Panc1 (cell line): Measurements from ENCODE around the gene AMDHD1.

Source experiments
- POLR2AphosphoS5 ChIP-seq: IDR thresholded peaks from 2 replicates; pipeline ENCODE4 v1.6.1; 2012; ENCODE audit warnings: mild to moderate bottlenecking, low read depth, low read length, moderate library complexity
- REST ChIP-seq, 2 experiments: IDR thresholded peaks; 2 replicates each; pipeline ENCODE4 v1.6.1; 2011 to 2012; ENCODE audit warnings: low read depth in 2 of 2, control low read depth in 1 of 2, low read length in 1 of 2, mild to moderate bottlenecking in 1 of 2, moderate library complexity in 1 of 2; ENCODE audit not compliant: insufficient read depth in 1 of 2
- TF ChIP-seq, protein P1 (sequence below): fragments of 450-650 bp; IDR thresholded peaks from 2 replicates; pipeline ENCODE4 v1.5.1; 2017; ENCODE audit warnings: mild to moderate bottlenecking

DNA sequence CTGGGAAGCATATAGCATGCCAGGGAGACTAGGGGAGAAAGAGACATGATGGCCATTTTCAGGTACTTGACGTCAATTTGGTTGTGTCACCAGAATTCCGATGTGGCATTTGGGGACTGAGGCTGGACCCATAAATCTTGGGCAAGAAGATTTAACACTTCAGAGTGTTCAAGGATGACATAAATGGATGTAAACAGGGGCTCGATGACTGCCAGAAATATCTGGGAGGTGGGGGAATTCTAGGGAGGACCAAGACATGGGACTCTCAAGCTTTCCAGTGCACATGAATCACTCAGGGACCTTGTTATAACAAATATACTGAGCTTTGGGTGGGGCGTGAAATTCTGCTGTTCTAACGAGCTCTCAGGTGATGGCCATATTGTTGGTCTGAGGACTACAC lies 35.2 kb downstream of the AMDHD1 start:
- TF ChIP-seq, protein P1, sequence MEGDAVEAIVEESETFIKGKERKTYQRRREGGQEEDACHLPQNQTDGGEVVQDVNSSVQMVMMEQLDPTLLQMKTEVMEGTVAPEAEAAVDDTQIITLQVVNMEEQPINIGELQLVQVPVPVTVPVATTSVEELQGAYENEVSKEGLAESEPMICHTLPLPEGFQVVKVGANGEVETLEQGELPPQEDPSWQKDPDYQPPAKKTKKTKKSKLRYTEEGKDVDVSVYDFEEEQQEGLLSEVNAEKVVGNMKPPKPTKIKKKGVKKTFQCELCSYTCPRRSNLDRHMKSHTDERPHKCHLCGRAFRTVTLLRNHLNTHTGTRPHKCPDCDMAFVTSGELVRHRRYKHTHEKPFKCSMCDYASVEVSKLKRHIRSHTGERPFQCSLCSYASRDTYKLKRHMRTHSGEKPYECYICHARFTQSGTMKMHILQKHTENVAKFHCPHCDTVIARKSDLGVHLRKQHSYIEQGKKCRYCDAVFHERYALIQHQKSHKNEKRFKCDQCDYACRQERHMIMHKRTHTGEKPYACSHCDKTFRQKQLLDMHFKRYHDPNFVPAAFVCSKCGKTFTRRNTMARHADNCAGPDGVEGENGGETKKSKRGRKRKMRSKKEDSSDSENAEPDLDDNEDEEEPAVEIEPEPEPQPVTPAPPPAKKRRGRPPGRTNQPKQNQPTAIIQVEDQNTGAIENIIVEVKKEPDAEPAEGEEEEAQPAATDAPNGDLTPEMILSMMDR: no peak
- no peak for TF ChIP-seq REST (IDR thresholded peaks at IDR 0.05; ENCODE audit: insufficient read depth in 1 of 2, low read depth in 2 of 2, low read length in 1 of 2)
- no peak for TF ChIP-seq POLR2AphosphoS5
